HG03354 (cell line): Measurements from ENCODE around the gene SLC12A2.

ENCODE experiments used
- ATAC-seq: cut with Tn5 transposase; IDR thresholded peaks from one replicate; pipeline ENCODE4 v1.9.1; 2021; ENCODE audit warnings: mild to moderate bottlenecking; ENCODE audit not compliant: unreplicated experiment, poor library complexity, severe bottlenecking

Gene SLC12A2

DNA sequence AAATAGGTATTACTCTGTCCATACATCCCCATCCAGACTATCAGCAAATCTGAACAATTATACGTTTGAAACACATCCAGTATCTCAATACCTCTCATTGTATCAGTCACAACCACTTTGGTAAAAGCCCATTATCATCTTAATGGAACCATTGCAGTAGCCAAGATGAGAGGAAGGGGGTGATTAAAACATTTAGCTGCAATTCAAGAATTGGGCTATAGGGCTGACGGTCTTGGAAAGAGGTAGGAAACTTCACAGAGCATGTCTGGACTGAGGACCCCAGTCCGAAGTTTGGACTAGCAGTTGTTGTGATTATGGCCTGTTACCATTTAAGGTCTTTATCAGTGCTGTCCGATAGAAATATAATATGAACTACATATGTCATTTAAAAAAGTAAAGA is 8.6 kb downstream of the SLC12A2 start:
- no peak for ATAC-seq

DNA sequence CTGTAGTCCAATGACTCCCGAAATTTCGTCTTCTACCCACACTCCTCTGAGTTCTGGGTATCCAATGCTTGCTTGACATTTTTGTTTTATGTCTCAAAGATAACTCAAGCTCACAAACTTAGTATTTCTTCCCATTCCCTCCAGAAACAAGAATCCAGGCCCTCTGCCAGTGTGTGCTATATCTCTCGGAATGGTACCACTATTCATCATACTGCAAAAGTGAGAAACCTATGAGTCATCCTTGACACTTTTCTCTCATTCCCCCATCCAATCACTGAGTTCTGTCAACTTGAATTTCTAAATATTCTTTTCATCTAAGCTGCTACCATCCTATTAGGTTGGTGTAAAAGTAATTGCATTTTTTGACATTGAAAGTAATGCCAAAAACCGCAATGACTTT is 9.8 kb downstream of the SLC12A2 start:
- no peak for ATAC-seq

DNA sequence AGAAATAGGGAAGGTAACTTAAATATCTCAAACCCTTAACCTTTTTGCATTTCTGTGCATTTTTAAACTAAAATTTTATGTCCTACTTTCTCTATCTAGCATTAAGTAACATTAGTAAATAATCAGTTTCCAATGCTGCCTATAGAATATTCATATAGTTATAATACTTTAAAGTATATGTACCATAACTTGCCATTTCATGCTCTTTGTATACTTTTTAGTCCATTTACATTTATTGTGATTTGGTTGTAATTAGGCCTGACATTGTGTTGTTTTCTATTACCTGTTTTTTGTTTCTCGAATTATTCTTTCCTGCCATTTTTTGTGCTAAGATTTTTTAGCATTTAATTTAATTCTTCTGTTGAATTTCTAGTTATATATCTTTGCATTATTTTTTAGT is 13.7 kb downstream of the SLC12A2 start:
- ATAC-seq: no peak

DNA sequence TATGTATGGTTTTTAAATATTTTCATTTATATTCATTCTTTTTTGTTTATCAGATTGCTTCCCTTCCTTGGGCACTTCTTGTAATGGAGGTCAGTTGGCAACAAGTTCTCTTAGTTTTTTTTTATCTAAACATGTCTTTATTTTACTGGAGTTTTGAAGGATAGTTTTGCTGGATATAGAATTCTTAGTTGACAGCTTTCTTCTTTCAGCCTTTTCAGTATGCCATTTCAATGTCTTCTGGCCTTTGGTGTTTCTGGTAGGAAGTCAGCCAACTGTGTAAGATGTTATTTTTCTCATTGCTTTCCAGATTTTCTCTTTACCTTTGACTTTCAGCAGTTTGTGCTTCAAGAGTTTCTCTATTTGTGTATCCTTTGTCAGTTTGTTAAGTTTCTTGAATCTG is 14.2 kb downstream of the SLC12A2 start:
- ATAC-seq: no peak

DNA sequence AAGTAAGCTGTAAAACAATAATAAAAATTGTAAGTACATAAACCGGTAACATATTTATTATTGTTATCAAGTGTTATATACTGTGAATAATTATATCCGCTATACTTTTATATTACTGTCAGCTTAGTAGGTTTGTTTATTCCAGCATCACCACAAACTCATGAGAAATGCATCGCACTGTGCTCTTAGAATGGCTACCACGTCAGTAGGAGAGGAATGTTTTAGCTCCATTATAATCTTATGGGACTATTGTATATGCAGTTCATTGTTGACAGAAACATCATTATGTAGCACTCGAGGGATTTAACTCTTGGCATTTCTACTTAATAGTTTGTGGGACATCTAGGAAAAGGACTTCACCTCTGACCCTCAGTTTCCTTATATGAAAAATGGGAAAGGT is 16.4 kb downstream of the SLC12A2 start:
- ATAC-seq: no peak

DNA sequence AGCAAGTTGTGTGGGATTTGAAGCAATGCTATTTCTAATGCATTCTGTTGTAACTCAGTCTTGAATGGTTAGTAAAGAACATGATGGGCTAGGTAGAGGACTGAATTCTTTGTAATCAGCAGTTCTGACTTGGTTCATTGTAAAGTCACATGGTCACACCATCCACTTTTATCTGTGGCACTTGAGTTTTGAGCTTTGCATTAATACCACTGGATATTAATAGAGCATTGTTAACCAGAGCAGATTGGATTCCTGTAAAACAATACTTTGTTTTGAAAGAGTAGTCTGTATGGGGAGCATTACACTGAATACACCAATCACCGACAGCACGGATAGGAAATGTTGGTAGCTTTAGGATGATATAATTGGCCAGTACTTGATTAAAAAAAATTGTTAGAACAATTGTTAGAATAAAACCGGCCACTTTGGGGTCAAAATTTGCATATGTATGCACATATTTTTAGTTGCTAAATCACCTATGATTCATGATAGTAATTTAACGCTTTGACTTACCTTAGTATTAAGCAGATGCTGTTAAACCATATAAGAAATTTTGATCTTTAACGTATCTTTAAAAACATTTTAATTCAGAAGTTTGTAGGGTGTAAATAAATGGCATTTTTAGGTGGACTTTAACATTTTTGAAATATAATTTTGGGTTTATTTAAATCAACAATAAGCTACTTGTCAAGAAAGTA is 17.4 kb downstream of the SLC12A2 start:
- no peak for ATAC-seq

DNA sequence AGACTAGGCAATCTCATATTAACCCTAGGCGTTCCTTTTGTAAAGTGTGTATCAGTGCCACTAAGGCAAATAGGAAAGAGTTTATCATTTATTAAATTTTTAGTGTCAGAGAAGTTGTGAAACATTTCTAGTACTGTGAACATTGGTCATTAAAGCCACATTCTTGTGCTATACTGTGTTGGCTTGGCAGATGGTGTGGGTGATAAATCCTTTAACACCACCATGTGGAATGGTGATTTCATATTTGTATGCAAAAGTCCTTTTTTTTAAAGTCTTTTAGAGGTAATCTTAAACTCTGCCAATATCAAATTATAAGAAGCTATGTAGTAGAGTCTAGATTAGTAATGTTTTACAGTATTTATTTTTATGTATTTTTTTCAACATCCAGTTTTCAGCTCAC is 18.1 kb downstream of the SLC12A2 start:
- no peak for ATAC-seq

DNA sequence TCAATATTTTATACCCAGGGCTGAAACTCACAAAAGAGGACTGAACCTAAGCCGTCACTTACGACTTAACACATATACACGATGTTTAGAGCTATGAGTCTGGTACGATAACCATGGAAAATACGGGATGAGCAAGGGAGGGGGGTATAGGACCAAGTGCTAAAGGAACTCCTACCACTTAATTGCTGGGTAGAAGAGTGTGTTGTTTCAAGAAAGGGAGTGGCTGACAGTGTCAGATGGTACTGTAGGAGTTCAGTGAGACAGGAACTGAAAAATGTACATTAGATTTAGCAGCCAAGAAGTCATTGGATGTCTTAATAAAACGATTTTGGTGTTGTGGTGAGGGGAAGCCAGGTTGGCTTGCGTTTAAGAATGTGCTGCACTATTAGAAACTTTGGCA is 21.6 kb downstream of the SLC12A2 start:
- ATAC-seq: no peak

DNA sequence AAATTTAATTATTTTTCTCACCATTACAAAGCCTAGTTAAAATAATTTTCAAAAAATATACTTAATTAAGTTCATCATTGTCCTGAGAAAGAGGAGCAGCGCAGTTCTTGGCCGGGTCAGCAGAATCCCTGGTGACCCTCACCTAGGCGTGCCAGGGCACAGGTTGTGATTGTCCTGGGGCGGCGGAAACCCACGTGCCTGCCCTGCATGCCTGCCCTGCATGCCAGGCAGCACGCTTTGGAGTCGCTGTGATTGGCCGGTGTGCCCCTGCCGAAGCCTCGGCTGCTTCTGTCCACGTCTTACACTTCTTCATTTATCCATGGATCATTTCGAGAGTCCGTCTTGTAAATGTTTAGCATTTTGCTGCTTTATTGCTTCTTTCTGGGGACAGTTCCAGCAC is 25.6 kb downstream of the SLC12A2 start:
- ATAC-seq: no peak

DNA sequence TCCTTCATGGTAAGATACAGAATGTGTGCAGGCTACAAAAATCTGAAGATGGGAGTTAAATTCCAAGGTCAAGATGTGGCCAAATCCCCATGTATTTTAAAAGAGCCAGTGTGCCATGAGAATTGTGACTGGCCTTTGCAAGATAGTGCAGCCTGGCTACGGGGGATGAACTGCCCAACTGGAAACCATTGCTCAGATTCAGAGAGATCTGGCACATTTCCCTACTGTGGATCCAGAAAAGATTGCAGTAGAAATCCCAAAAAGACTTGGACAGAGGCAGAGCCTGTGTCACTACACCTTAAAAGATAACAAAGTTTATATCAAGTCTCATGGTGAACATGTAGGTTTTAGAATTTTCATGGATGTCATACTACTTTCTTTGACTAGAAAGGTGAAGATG is 26.2 kb downstream of the SLC12A2 start:
- ATAC-seq: no peak

DNA sequence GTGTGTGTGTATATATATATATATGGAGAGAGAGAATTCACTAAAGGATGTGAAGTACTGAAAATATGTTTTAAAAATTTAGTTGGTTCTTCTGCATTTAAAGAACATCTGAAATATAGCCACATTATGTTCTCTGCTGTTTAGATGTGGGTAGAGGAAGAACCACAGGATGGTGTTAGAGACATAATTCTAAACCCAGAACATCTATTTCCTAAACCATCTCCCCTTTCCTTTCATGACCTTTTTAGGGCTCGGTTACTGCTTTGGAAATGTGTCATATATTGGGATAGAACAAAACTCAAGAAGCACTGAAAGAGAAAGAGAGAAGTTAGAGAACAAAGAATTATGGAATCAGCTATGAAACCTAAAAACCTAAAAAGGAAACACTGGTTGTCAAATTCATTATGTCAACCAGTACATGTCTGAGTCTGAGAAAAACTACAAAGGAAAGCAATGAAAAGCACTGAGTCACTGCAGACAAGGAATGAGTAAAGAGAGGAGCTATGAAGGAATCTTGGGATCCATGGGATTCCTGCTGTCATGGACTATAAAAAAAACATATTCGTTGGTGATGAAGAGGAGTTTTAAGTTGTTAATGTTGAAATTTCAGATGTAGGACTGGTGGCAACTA is 28.4 kb downstream of the SLC12A2 start:
- ATAC-seq: no peak

DNA sequence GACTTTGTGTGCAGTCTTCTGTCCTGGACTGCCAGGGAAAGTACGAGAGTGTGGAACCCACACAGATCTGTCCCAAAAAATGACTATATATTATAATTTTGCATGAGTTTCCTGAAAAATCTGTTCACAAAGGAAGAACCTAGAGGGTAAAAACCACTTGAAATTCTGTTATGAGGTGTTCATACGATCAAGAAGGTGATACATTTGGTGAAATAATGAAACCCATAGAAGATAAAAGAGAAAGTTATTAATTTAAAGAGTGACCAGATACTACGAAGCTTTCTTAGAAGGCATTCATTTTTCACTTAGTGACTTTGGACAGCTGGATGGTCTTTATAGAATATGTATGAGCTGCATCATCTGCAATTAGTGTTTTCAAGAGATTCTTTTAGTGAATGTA is 32.9 kb downstream of the SLC12A2 start:
- no peak for ATAC-seq

DNA sequence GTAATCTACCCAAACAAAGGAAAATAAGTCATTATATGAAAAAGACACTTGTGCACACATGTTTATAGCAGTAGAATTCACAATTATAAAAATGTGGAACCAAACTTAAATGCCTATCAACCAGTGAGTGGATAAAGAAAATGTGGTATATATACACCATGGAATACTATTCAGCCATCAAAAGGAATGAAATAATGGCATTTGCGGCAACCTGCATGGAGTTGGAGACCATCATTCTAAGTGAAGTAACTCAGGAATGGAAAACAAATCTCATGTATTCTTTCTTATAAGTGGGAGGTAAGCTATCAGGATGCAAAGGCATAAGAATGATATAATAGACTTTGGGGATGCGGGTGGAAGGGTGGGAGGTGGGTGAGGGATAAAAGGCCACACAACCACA is 34.6 kb downstream of the SLC12A2 start:
- no peak for ATAC-seq

DNA sequence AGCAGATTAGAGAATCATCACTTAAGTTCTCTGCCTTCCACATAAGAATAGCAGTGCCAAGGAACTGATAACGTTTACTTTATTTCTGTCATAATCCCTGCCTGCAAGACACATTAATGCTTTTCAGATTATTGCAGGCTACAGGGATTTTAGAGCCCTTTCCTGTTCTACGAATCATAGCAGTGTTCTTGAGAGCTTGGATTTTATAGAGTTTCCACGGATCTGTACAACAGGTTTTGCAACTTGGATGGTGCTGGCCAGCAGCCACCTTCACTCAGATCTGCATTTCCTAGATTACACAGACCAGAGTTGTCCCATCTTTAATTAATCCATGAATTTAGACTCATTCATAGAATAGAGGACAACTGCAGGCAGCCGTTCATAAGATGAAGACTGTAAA is 38.1 kb downstream of the SLC12A2 start:
- ATAC-seq: no peak

DNA sequence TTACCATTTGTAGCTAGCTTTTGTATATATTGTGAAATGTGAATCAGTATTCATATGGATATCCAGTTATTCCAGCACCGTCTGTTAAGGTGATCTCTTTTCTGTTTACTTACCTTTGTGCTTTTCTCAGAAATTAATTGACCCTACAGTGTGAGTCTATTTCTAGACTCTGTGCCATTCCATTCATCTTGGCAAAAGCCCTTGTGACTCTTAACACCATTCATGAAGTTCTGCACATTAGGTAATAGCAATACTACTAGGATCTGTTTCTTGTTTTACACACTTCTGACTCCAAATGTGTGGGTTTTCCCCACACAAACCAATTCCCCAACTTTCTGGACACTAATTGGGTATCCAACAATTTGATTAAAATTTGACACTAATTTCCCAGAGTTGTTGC is 40.4 kb downstream of the SLC12A2 start:
- no peak for ATAC-seq

DNA sequence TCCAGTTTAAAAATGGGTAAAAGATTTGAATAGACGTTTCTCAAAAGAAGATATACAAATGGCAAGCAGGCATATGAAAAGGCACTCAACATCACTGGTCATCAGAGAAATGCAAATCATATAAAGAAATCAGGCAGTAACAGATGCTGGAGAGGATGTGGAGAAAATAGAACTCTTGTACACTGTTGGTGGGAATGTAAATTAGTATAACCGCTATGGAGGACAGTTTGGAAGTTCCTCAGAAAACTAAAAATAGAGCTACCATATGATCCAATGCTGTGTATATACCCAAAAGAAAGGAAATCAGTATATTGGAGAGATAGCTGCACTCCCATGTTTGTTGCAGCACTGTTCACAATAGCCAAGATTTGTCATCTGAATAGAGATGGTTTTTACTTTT is 42.7 kb downstream of the SLC12A2 start:
- ATAC-seq: no peak

DNA sequence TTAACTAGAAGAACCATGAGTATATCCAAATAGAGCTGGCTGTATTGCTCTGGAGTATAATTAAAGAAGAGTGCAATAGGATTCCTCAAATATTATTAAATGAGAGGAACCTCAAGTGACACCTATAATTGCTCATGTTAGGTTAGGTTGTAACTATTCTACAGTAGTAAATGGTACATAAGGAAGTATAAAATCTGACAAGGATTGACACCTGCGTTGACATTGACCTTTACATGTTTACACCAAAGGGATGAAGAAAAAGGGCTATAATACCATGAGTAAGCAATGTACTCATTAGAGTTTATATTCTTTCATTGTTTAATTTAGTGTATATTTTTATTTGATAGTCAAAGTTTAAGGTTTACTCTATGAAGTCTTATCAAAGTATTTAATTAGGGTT is 48.9 kb downstream of the SLC12A2 start:
- ATAC-seq: no peak

DNA sequence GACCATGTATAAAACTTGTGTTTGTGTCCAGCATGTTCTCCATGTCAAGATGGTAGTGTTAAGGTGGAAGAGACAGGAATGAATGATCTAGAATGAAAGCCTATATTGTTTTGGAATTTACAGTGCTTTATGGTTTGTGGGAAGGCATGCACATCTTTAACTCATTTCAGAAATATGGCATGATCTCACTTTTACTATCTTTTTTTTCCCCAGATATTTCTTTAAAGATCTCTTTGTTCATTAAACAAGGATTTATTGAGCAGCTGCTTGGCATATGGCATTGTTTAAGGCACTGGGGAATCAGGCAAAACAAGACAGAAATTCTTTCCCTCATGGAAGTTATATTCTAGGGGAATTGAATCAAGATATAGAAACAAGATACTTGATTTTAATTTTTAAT is 51.7 kb downstream of the SLC12A2 start:
- ATAC-seq: no peak

DNA sequence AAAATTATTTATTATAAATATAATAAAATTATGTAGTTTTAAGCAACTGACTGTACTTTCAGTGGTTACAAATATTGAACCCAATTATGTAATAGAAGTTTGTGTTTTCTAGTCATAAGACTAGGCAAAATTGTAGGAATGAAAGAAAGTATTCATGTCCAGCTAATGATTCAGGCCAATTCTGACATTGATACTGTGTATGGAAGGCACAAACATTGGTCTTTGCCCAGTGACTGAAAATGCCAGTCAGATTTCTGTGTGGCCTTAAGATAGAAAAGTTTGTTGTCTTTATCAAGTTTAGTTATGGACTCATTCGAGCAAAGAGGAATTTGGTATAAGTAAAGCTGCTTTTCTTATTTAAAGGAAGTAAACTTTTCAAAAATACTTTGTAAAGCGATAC is 60.3 kb downstream of the SLC12A2 start:
- no peak for ATAC-seq

DNA sequence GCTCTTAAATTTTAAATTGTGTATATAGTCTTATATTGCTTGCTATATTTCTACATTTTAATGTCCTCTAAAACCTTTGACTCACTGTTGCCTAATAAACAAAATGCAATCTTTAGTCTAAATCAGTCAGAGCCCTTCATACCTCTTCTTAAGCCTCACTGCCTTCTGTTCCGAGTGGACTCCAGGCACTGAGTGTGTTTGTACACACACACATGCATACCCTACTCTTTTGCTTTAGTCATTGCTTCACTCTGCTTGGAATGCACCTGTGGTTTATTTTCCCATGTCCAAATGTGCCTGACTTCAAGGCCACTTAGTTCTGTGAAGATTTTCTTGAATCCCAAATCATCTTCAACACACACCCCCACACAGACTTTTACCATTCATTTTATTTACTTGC is 60.9 kb downstream of the SLC12A2 start:
- no peak for ATAC-seq

DNA sequence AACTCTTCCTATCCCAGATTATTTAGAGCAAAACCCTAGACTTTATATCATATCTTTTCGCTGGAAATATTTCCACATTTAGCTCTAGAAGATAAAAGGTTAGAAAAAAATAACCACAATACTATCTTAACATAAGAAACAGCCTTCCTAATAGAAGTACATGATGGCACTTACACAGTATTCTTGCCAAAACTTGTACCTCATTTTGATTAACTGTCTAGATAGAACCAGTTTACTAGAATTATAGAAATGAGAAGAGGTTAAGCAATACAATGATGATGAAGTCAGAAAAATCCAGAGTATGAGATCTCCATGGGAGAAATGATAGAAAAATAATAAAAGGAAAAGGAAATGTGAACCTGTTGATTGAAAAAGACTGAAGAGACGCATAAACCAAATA is 63.1 kb downstream of the SLC12A2 start:
- ATAC-seq: no peak

DNA sequence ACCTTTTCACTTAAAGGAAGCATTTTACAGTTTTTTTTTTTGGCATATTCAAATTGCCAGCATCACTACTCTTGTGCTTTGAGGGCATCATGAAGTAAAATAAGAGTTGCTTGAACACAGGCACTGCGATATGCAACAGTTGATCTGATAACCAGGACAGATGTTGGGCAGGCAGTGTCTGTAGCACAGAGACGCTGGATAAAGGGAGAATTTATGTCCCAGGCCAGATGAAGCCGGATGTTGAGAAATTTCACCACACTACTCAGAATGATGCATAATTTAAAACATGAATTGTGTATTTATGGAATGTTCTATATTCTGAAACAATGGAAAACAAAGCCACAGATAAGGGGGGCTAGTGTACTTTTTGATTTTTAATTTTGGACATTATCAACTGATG is 71.4 kb downstream of the SLC12A2 start:
- ATAC-seq: no peak
